Fibroblast of lung (primary cell): Measurements from ENCODE around the gene CCDC192.

ENCODE experiments used
- CTCF ChIP-seq, 2 donors: IDR thresholded peaks in 1 of 2; conservative IDR thresholded peaks in 1 of 2; 1 replicate in 1 of 2; 2 replicates in 1 of 2; pipeline ENCODE4 v1.5.1; 2011 to 2012; ENCODE audit warnings: low read length in 2 of 2, control low read depth in 1 of 2, inconsistent platforms in 1 of 2, low read depth in 1 of 2, mild to moderate bottlenecking in 1 of 2
- EZH2 ChIP-seq: IDR thresholded peaks from 2 replicates; pipeline ENCODE4 v1.5.1; 2012; ENCODE audit warnings: low read length, control low read depth, mild to moderate bottlenecking; ENCODE audit errors: missing control alignments

GRCh38 chr5:127840809-127841208 is 137.6 kb downstream of the CCDC192 start:
- no peak for TF ChIP-seq EZH2
- no peak for TF ChIP-seq CTCF (conservative IDR thresholded peaks at IDR 0.05 in 1 of 2, IDR thresholded peaks at IDR 0.05 in 1 of 2; ENCODE audit: low read depth in 1 of 2, low read length in 2 of 2)
